K562 (cell line): ENCODE data around the gene CDAN1. TPM values are rescaled to one million over a fixed set of nuclear protein-coding genes. Genes with fewer than 3 reads are reported as not detected.

ENCODE experiments used
- ATAC-seq: fragments of 200-7000 bp; cut with Tn5 transposase; 3 replicates; pipeline ENCODE4 v1.9.1; 2020; ENCODE audit warnings: moderate library complexity
- BruUV-seq: library from RNA; stranded (reverse); fragments of 400-500 nt; replicated peaks from 2 replicates; lab custom pipeline; 2021; lab: Mats Ljungman, UMichigan
- CTCF ChIA-PET: fragments of 300-600 bp; formaldehyde crosslinking; extraction: SDS; loops from one replicate; lab custom pipeline; 2021; ENCODE audit warnings: low intra/inter-chr PET ratio; lab: Yijun Ruan, JAX
- POLR2A ChIA-PET: fragments of 300-600, 350-650 bp; sonication (Branson Sonifier 250); formaldehyde crosslinking; extraction: SDS; loops from one replicate; lab custom pipeline; 2021; ENCODE audit warnings: antibody characterized with exemption, inconsistent platforms; lab: Yijun Ruan, JAX
- DNase-seq, 4 experiments: peaks; one replicate each; pipeline versions ENCODE4 v3.0.0 to v3.0.0-alpha.2; 2011 to 2018; ENCODE audit warnings: low spot score in 3 of 4, mixed read lengths in 3 of 4; ENCODE audit errors: extremely low read depth in 1 of 4
- FAIRE-seq: peaks from 2 replicates; lab custom pipeline; 2011; peaks lifted over from hg19 to GRCh38; lab: Jason Lieb, UNC
- H2AFZ ChIP-seq: 2 replicates; pipeline ENCODE4 v1.6.0; 2011; ENCODE audit warnings: low read depth, low read length, control low read depth, inconsistent platforms
- H3K27ac ChIP-seq: fragments of 200-600 bp; 3 replicates; pipeline ENCODE4 v1.8.0; 2011; ENCODE audit warnings: low read depth, mild to moderate bottlenecking, control low read depth, inconsistent platforms, low read length, moderate library complexity, mixed read lengths; ENCODE audit errors: extremely low read depth
- H3K27me3 ChIP-seq, 2 experiments: fragments of 300-600 bp in 1 of 2; 2 replicates in 1 of 2; 3 replicates in 1 of 2; pipeline versions ENCODE4 v1.6.0 to v1.8.0; 2011; ENCODE audit warnings: inconsistent platforms in 2 of 2, low read length in 2 of 2, mild to moderate bottlenecking in 1 of 2, mixed read lengths in 1 of 2, moderate library complexity in 1 of 2; ENCODE audit not compliant: control insufficient read depth in 2 of 2, insufficient read depth in 2 of 2
- H3K36me3 ChIP-seq: fragments of 300-600 bp; 3 replicates; pipeline ENCODE4 v1.8.0; 2011; ENCODE audit warnings: mild to moderate bottlenecking, low read length, inconsistent platforms; ENCODE audit not compliant: control insufficient read depth, insufficient read depth
- H3K4me1 ChIP-seq, 2 experiments: fragments of 200-600 bp in 1 of 2; replicated peaks in 1 of 2; 2 replicates in 1 of 2; 3 replicates in 1 of 2; pipeline versions ENCODE4 v1.5.1 to v1.8.0; 2011; ENCODE audit warnings: inconsistent platforms in 2 of 2, low read length in 2 of 2, mild to moderate bottlenecking in 1 of 2, mixed read lengths in 1 of 2, moderate library complexity in 1 of 2; ENCODE audit not compliant: control insufficient read depth in 2 of 2, insufficient read depth in 2 of 2
- H3K4me2 ChIP-seq: 2 replicates; pipeline ENCODE4 v1.6.1; 2011; ENCODE audit warnings: low read length, control low read depth, inconsistent platforms, mixed read lengths; ENCODE audit not compliant: insufficient read depth
- H3K4me3 ChIP-seq: fragments of 200-600 bp; sonication (generic), shearing (Covaris generic); 2 replicates; pipeline ENCODE4 v1.5.1; 2016; ENCODE audit warnings: control low read depth, inconsistent platforms
- H3K79me2 ChIP-seq: fragments of 200-600 bp; 3 replicates; pipeline ENCODE4 v1.8.0; 2011; ENCODE audit warnings: low read length, inconsistent platforms; ENCODE audit not compliant: control insufficient read depth, insufficient read depth
- H3K9ac ChIP-seq, 2 experiments: 2 replicates each; pipeline versions ENCODE4 v1.6.0 to v1.6.1; 2011; ENCODE audit warnings: low read depth in 2 of 2, low read length in 2 of 2, control low read depth in 1 of 2, inconsistent platforms in 1 of 2, mild to moderate bottlenecking in 1 of 2, mixed read lengths in 1 of 2; ENCODE audit not compliant: insufficient read depth in 1 of 2
- H3K9me1 ChIP-seq: one replicate; pipeline ENCODE4 v1.6.0; 2011; ENCODE audit warnings: inconsistent platforms, mild to moderate bottlenecking, low read length, moderate library complexity; ENCODE audit not compliant: control insufficient read depth, insufficient read depth
- H3K9me3 ChIP-seq: replicated peaks from 2 replicates; pipeline ENCODE4 v1.5.1; 2011; ENCODE audit warnings: low read depth, low read length, inconsistent platforms; ENCODE audit not compliant: control insufficient read depth, insufficient read depth
- H4K20me1 ChIP-seq: replicated peaks from 2 replicates; pipeline ENCODE4 v1.6.1; 2011; ENCODE audit warnings: low read length, inconsistent platforms, mixed read lengths; ENCODE audit not compliant: control insufficient read depth, insufficient read depth
- ARID1B ChIP-seq: fragments of 450-650 bp; IDR thresholded peaks from 2 replicates; pipeline ENCODE4 v1.6.1; 2016; ENCODE audit warnings: antibody characterized with exemption, mild to moderate bottlenecking, inconsistent platforms
- BRF2 ChIP-seq: IDR thresholded peaks from 3 replicates; pipeline ENCODE4 v1.6.1; 2011; ENCODE audit warnings: borderline replicate concordance, mild to moderate bottlenecking; ENCODE audit not compliant: insufficient read length, insufficient read depth
- JUND ChIP-seq, 2 experiments: IDR thresholded peaks; 2 replicates in 1 of 2; 3 replicates in 1 of 2; pipeline ENCODE4 v1.6.1; 2011; ENCODE audit warnings: borderline replicate concordance in 2 of 2, low read depth in 2 of 2, low read length in 2 of 2, improper control_type of control experiment in 1 of 2, missing biosample characterization in 1 of 2, missing genetic modification characterization in 1 of 2, missing genetic modification reagents in 1 of 2
- KLF1 ChIP-seq: fragments of 450-650 bp; IDR thresholded peaks from 2 replicates; pipeline ENCODE4 v1.6.1; 2016; ENCODE audit warnings: missing genetic modification characterization, missing compliant biosample characterization
- TGIF2 ChIP-seq: sonication (generic); formaldehyde crosslinking; IDR thresholded peaks from 2 replicates; pipeline ENCODE4 v1.8.1; 2022; ENCODE audit warnings: mild to moderate bottlenecking, missing genetic modification reagents, moderate library complexity
- ZNF324 ChIP-seq: fragments of 250-450 bp; sonication (Bioruptor Pico); IDR thresholded peaks from 2 replicates; pipeline ENCODE4 v1.4.0; 2020; ENCODE audit warnings: mild to moderate bottlenecking
- WGBS: fragments of 100-300 bp; shearing (Covaris generic); methylation state at CpG from one replicate; pipeline ENCODE4 v1.1.6; 2016; ENCODE audit warnings: low coverage, mixed read lengths; ENCODE audit not compliant: insufficient coverage; ENCODE audit errors: missing lambda C conversion rate; 5-methylcytosine and 5-hydroxymethylcytosine counted together
- in situ Hi-C: fragments of 300-500 bp; cut with MboI; formaldehyde crosslinking; loops from 4 replicates; pipeline ENCODE4 v1.15.0; 2018; ENCODE audit warnings: inconsistent platforms, mixed read lengths
- intact Hi-C: fragments of 100-400 bp; cut with micrococcal nuclease; formaldehyde crosslinking; loops from 2 replicates; pipeline ENCODE4 v1.14.2; 2022
- polyA plus RNA-seq, 8 experiments: library from polyadenylated mRNA; depleted of rRNA in 4 of 8; stranded (reverse) in 5 of 8; unstranded in 3 of 8; fragments of >200 nt; fragmentation: Nextera tagmentation in 2 of 8; fragmentation: Illumina TruSeq in 1 of 8; extraction: Ambion mirVana in 2 of 8; extraction: Trizol in 1 of 8; gene quantifications; 2 replicates each; pipeline versions ENCODE4 v1.2.1 to v1.2.3, GENCODE V29; 2011 to 2014; ENCODE audit warnings: inconsistent platforms in 1 of 8, missing spikeins in 1 of 8
- total RNA-seq, 7 experiments: library from RNA; depleted of rRNA in 6 of 7; stranded (reverse); fragments of >200 nt in 6 of 7; fragmentation: Illumina TruSeq in 2 of 7; extraction: Trizol in 2 of 7; gene quantifications; 2 replicates each; pipeline versions ENCODE4 v1.2.1 to v1.2.3, GENCODE V29; 2011 to 2021; ENCODE audit warnings: low replicate concordance in 1 of 7

The CDAN1 gene
- total and polyA plus RNA-seq, 9 of the 15 experiments (the other 6 are each of a cell fraction or from before 2014, with no cell fraction given), result 1.6 to 34.4 (median 13.8) TPM

DNA sequence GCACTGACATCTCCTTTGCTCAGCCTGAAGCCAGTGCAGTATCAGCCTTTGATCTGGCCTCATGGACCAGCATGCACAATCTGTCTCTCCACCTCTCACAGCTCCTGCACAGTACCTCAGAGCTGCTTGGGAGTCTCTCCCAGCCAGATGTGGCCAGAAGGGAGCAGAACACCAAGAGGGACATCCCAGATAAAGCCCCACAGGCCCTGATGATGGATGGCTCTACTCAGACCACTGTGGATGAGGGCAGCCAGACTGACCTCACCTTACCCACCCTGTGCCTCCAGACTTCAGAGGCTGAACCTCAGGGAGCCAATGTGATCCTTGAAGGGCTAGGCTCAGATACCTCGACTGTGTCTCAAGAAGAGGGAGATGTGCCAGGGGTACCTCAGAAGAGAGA, 44.4 kb downstream of the CDAN1 start:
- no peak overlapping the region for H3K4me2 ChIP-seq
- BruUV-seq, result no TSS peak
- DNase-seq, result no peak
- peak overlapping the region in 1 of 2 experiments; percentile 73; a peak in 2 of 4 replicates for H3K9ac ChIP-seq
- in situ Hi-C loops (no loop called here), intact Hi-C loops (no loop called here)
- no peak overlapping the region for H3K27ac ChIP-seq
- no peak for FAIRE-seq
- no peaks in the 10 kb centered on the region; a peak in 2 of 5 replicates for H3K4me1 ChIP-seq
- no peaks in the 10 kb centered on the region for H3K9me3 ChIP-seq
- TF ChIP-seq BRF2, result no peak
- no peak for TF ChIP-seq KLF1 (tag)
- no peak for TF ChIP-seq JUND (IDR thresholded peaks at IDR 0.05; ENCODE audit: borderline replicate concordance, low read depth, low read length)
- TF ChIP-seq JUND (tag; IDR thresholded peaks at IDR 0.05; ENCODE audit: borderline replicate concordance, low read depth, low read length), result no peak
- TF ChIP-seq TGIF2 (CRISPR knock-in tag), result no peak
- no peak for TF ChIP-seq ZNF324 (CRISPR knock-in tag)
- TF ChIP-seq ARID1B, result no peak
- no peak overlapping the region for H3K4me3 ChIP-seq
- no peaks in the 10 kb centered on the region for H3K36me3 ChIP-seq
- CTCF ChIA-PET, result no interaction called here
- H4K20me1 ChIP-seq, result peaks cover 3% of the 10 kb centered on the region; the same call in 1 of the 2 replicates
- WGBS, result 20% methylated on average over 1 of the region's 1 CpG
- no peak for ATAC-seq
- H3K9me1 ChIP-seq, result no peaks in the 10 kb centered on the region
- POLR2A ChIA-PET, result interaction anchor here (0.5 kb wide), 1 partner anchor 294 kb away, joined by 3 read pairs; no protein-coding TSS in a partner anchor
- no peaks in the 10 kb centered on the region for H3K27me3 ChIP-seq
- no peaks in the 10 kb centered on the region for H3K79me2 ChIP-seq
- no peak overlapping the region for H2AFZ ChIP-seq
